Spleen (tissue), 11 donors: ENCODE data around the gene PTEN. TPM values are rescaled to one million over a fixed set of nuclear protein-coding genes. Genes with fewer than 3 reads are reported as not detected.

Experiments used
- DNase-seq: peaks from one replicate; pipeline ENCODE4 v3.0.0-alpha.2; 2020
- H3K27ac ChIP-seq, 8 donors: fragments of 200-600 bp; sonication (generic) in 7 of 8; 1 replicate in 4 of 8; 2 replicates in 4 of 8; pipeline versions ENCODE4 v1.5.0 to v1.8.0; 2016 to 2021; ENCODE audit warnings: inconsistent platforms in 4 of 8, mild to moderate bottlenecking in 4 of 8, moderate library complexity in 1 of 8
- H3K27me3 ChIP-seq, 7 donors: fragments of 200-600 bp; sonication (generic) in 6 of 7; replicated peaks in 1 of 7; 1 replicate in 4 of 7; 2 replicates in 3 of 7; pipeline versions ENCODE4 v1.5.0 to v1.8.0; 2016 to 2021; ENCODE audit warnings: inconsistent platforms in 3 of 7, mild to moderate bottlenecking in 1 of 7
- H3K36me3 ChIP-seq, 6 donors: fragments of 200-600 bp; sonication (generic) in 5 of 6; 1 replicate in 4 of 6; 2 replicates in 2 of 6; pipeline versions ENCODE4 v1.5.0 to v1.8.0; 2016 to 2021; ENCODE audit warnings: inconsistent platforms in 2 of 6
- H3K4me1 ChIP-seq, 6 donors: fragments of 200-600 bp; sonication (generic) in 5 of 6; 1 replicate in 3 of 6; 2 replicates in 3 of 6; pipeline versions ENCODE4 v1.5.0 to v1.8.0; 2016 to 2021; ENCODE audit warnings: inconsistent platforms in 3 of 6
- H3K4me3 ChIP-seq, 8 donors: fragments of 200-600 bp; sonication (generic) in 7 of 8; 1 replicate in 4 of 8; 2 replicates in 4 of 8; pipeline versions ENCODE4 v1.5.0 to v1.8.0; 2016 to 2021; ENCODE audit warnings: inconsistent platforms in 4 of 8, mild to moderate bottlenecking in 4 of 8, moderate library complexity in 2 of 8
- H3K9me3 ChIP-seq, 8 donors: fragments of 200-600 bp; sonication (generic) in 7 of 8; 1 replicate in 4 of 8; 2 replicates in 4 of 8; pipeline versions ENCODE4 v1.5.0 to v1.8.0; 2016 to 2021; ENCODE audit warnings: inconsistent platforms in 4 of 8
- CTCF ChIP-seq, 11 experiments: fragments of 200-600 bp in 7 of 11; fragments of 450-650 bp in 4 of 11; sonication (generic) in 4 of 11; IDR thresholded peaks in 8 of 11; conservative IDR thresholded peaks in 3 of 11; 1 replicate in 7 of 11; 2 replicates in 4 of 11; pipeline versions ENCODE4 v1.4.0 to v1.8.0; 2016 to 2021; ENCODE audit warnings: antibody characterized with exemption in 11 of 11, inconsistent platforms in 4 of 11, mild to moderate bottlenecking in 1 of 11
- POLR2A ChIP-seq, 3 donors: fragments of 450-650 bp; IDR thresholded peaks; one replicate each; pipeline ENCODE4 v1.5.1; 2017; ENCODE audit warnings: antibody characterized with exemption in 3 of 3, mild to moderate bottlenecking in 1 of 3
- POLR2AphosphoS5 ChIP-seq, 3 donors: sonication (generic); formaldehyde crosslinking; IDR thresholded peaks; one replicate each; pipeline ENCODE4 v1.5.1; 2017; ENCODE audit warnings: antibody characterized with exemption in 3 of 3
- WGBS, 5 donors: extraction: QIAGEN DNeasy Blood & Tissue Kit in 3 of 5; methylation state at CpG; one replicate each; pipeline versions ENCODE4 v1.1.5 to v1.1.7; 2013 to 2018; 5-methylcytosine and 5-hydroxymethylcytosine counted together
- intact Hi-C: fragments of 100-400 bp; cut with DNase I; formaldehyde crosslinking; loops from one replicate; pipeline ENCODE4 v1.15.0; 2023; ENCODE audit warnings: low total_unique reads
- polyA plus RNA-seq, 3 donors: library from polyadenylated mRNA; stranded (reverse); fragments of 200-250 nt; gene quantifications; one replicate each; pipeline ENCODE4 v1.2.1, GENCODE V29; 2013
- total RNA-seq, 7 donors: library from RNA; depleted of rRNA in 3 of 7; stranded (reverse); fragments of >200 nt in 3 of 7; fragmentation: NEBNext Ultra II Directional in 4 of 7; extraction: Animal tissue kit (Norgen Biotek cat#: 25700) in 4 of 7; gene quantifications; one replicate each; pipeline versions ENCODE4 v1.1.0 to v1.2.1, GENCODE V29; 2016 to 2021
- donor health status: healthy with polysubstance abuse.
- donor health status: DM: no; HTN: no; CAD: no; lungs with moderate emphysema.
- donor health status: DM: no; HTN: no; CAD: no.
- donor health status: Bipolar disorder and iron deficiency.
- donor health status: healthy.
- donor health status: DM: no; HTN: no; CAD: no.
- donor health status: DM: yes; HTN: yes; CAD: no.

Gene PTEN
- total and polyA plus RNA-seq, 10 donors = 38.1 to 300 (median 200) TPM

- peaks cover 34 to 89% (median 66%) of the 10 kb centered on the region in 6 donors for H3K4me1 ChIP-seq
- TF ChIP-seq POLR2A (IDR thresholded peaks at IDR 0.05) = no peak
- TF ChIP-seq POLR2AphosphoS5 (IDR thresholded peaks at IDR 0.05) = no peak
- no peak for TF ChIP-seq CTCF (IDR thresholded peaks at IDR 0.05 in 8 of 11, conservative IDR thresholded peaks at IDR 0.05 in 3 of 11)
- no peaks in the 10 kb centered on the region for H3K9me3 ChIP-seq
- peaks cover 0 to 68% (median 23%) of the 10 kb centered on the region in 6 donors for H3K36me3 ChIP-seq
- intact Hi-C loops = loop anchor here (10.0 kb wide), 1 partner anchor 67 kb away; the partner anchor contains the start of genes KLLN and PTEN
- no peak overlapping the region for H3K4me3 ChIP-seq
- H3K27me3 ChIP-seq = no peaks in the 10 kb centered on the region
- no peak for DNase-seq
- H3K27ac ChIP-seq = peak overlapping the region in 1 of 8 donors; percentile 32
Measured at GRCh38 chr10:87931836-87932230, 68.4 kb downstream of the PTEN start.

DNA sequence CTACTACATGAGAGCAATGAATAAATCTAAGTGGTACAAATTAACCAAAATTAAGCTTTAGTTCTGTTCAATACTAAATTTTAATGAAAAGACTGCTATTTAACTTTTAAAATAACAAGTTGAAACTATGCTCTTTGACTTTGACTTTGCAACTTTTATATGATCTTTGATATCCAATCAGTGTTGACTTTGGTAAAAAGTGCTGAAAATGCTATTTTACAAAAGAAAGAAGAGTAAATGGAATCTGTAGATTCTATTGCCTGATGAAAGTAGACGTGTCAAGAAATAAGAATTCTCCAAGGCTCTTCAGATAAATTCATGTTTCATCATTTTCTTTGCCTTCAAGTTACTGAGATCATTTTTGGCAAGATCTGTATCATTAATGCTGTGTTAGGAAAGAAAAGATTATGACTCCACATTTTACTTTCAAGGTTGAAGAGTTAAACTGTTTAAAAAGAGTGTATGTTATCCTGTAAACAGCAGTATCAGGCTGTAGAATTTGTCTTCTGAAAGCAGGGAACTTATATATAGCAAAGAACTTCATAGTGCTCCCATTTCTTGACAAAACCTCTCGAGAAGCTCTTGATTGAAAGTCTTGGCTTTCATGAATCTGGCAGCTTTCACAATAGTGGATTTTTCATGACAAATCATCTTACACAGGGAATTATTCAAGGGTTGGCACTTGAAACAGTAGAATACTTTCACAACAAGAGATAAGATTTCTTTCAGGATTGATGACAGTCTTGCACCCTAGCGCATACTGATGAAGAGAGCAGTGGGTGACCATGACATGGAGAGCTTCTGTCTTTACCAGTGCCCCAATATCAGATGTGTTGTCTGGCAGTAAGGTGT lies 72.1 kb downstream of the PTEN start:
- peaks cover 0 to 72% (median 23%) of the 10 kb centered on the region in 6 donors for H3K36me3 ChIP-seq
- TF ChIP-seq CTCF (IDR thresholded peaks at IDR 0.05 in 8 of 11, conservative IDR thresholded peaks at IDR 0.05 in 3 of 11) = no peak
- TF ChIP-seq POLR2A (IDR thresholded peaks at IDR 0.05) = no peak
- no peak for TF ChIP-seq POLR2AphosphoS5 (IDR thresholded peaks at IDR 0.05)
- no peaks in the 10 kb centered on the region for H3K9me3 ChIP-seq
- 86 to 93% (median 92%) methylated on average over 3 of the region's 3 CpGs for WGBS, 5 donors
- H3K27me3 ChIP-seq = no peaks in the 10 kb centered on the region
- no peak for DNase-seq
- H3K4me3 ChIP-seq = no peak overlapping the region
- H3K27ac ChIP-seq = peak overlapping the region in 1 of 8 donors; percentile 5
- H3K4me1 ChIP-seq = peaks cover 8 to 85% (median 43%) of the 10 kb centered on the region in 6 donors
- intact Hi-C loops = loop anchor here (10.0 kb wide), 1 partner anchor 71 kb away; the partner anchor contains the start of genes KLLN and PTEN

- no peak overlapping the region for H3K4me3 ChIP-seq
- peaks cover 0 to 63% (median 30%) of the 10 kb centered on the region in 6 donors for H3K4me1 ChIP-seq
- no peaks in the 10 kb centered on the region for H3K27me3 ChIP-seq
- WGBS, 5 donors = 95 to 99% (median 97%) methylated on average over 6 of the region's 6 CpGs
- no peak overlapping the region for H3K27ac ChIP-seq
- H3K9me3 ChIP-seq = no peaks in the 10 kb centered on the region
- TF ChIP-seq POLR2A (IDR thresholded peaks at IDR 0.05) (no peak), POLR2AphosphoS5 (IDR thresholded peaks at IDR 0.05) (peak in 2 of 3 donors; percentile 29 to 51), CTCF (IDR thresholded peaks at IDR 0.05 in 8 of 11, conservative IDR thresholded peaks at IDR 0.05 in 3 of 11) (no peak)
- peaks cover 0 to 77% (median 9%) of the 10 kb centered on the region in 6 donors for H3K36me3 ChIP-seq
- no peak for DNase-seq
- intact Hi-C loops = no loop called here
Measured at GRCh38 chr10:87940210-87940609, 76.8 kb downstream of the PTEN start.

DNA sequence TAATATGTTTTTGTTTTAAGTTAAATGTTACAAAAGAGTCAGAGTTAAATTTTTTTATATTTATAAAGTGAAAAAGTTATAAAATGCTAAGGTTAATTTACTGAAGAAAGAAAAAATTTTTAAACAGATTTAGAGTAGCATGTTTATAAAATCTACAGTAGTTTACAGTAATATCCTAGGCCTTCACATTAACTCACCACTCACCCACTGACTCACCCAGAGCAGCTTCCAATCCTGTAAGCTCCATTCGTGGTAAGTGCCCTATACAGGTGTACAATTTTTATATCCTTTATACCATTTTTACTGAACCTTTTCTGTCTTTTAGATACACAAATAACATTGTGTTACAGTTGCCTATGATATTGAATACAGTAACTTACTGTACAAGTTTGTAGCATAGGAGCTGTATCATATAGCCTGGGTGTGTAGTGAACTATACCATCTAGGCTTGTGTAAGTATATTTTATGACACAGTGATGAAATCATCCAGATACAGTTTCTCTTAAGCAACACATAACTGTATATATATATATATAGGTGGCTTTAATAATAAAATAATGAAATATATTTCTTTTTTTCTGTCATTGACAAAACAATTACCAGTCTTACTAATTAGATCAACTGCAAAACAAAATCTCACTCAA lies 79.6 kb downstream of the PTEN start:
- no peak overlapping the region for H3K27ac ChIP-seq
- TF ChIP-seq CTCF (IDR thresholded peaks at IDR 0.05 in 8 of 11, conservative IDR thresholded peaks at IDR 0.05 in 3 of 11) (no peak), POLR2A (IDR thresholded peaks at IDR 0.05) (no peak), POLR2AphosphoS5 (IDR thresholded peaks at IDR 0.05) (no peak)
- intact Hi-C loops = no loop called here
- no peaks in the 10 kb centered on the region for H3K9me3 ChIP-seq
- H3K4me1 ChIP-seq = peaks cover 0 to 59% (median 30%) of the 10 kb centered on the region in 6 donors
- H3K27me3 ChIP-seq = no peaks in the 10 kb centered on the region
- no peak overlapping the region for H3K4me3 ChIP-seq
- DNase-seq = no peak
- 89 to 95% (median 91%) methylated on average over 1 of the region's 1 CpG for WGBS, 5 donors
- peaks cover 0 to 85% (median 12%) of the 10 kb centered on the region in 6 donors for H3K36me3 ChIP-seq
